Activated T-cell treated with anti-CD3 and anti-CD28 coated beads, Interleukin-2, amount 50 U/mL, for 4 hours (primary cell): ENCODE data around the gene CUX1. TPM values are rescaled to one million over a fixed set of nuclear protein-coding genes. Genes with fewer than 3 reads are reported as not detected.
"Not testable (repeated sequence)": the region's sequence is repeated elsewhere in the genome, so short reads cannot be mapped to it uniquely, and the experiment has no call there.

Experiments
- ATAC-seq, 2 donors: fragments of 200-7000 bp; cut with Tn5 transposase; one replicate each; pipeline ENCODE4 v1.10.0; 2021
- DNase-seq: peaks from one replicate; pipeline ENCODE4 v3.0.0-alpha.2; 2020
- H3K27me3 Mint-ChIP-seq: one replicate; pipeline ENCODE4 v1.8.0; 2021; ENCODE audit warnings: low read depth, mixed read lengths
- H3K36me3 Mint-ChIP-seq: one replicate; pipeline ENCODE4 v1.8.0; 2022; ENCODE audit warnings: mixed read lengths; ENCODE audit not compliant: insufficient read depth
- H3K4me1 Mint-ChIP-seq: one replicate; pipeline ENCODE4 v1.8.0; 2021; ENCODE audit warnings: low read depth, mixed read lengths
- H3K4me3 Mint-ChIP-seq: one replicate; pipeline ENCODE4 v1.8.0; 2021; ENCODE audit warnings: mild to moderate bottlenecking, moderate library complexity, mixed read lengths
- H3K9me3 Mint-ChIP-seq: one replicate; pipeline ENCODE4 v1.8.0; 2021; ENCODE audit warnings: mixed read lengths
- total RNA-seq, 3 donors: library from RNA; stranded (reverse); gene quantifications; one replicate each; pipeline ENCODE4 v1.2.1, GENCODE V29; 2021

CUX1 gene
- total RNA-seq, 3 donors from 2014 or later = 18.6 to 21.6 (median 20.7) TPM

DNA sequence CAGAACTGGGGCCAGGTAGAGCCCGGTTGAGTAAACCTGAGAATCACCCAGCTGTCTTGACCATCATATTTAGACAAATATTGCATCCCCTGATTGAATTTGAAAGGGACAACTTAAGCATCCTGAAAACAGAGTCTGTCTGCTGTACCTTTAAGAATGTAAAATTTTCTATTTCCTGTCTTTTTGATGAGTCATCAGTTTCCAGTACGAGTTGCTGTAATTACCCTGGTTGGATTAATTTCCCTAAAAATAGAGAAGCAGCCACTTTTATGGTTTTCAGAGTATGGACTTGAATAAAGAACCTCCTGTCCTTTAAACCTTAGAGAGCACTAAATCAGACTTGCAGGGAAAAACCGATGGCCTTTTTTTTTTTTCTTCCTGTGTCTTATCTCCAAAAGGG is 304.6 kb downstream of the CUX1 start:
- no peak for ATAC-seq
- no peaks in the 10 kb centered on the region for H3K27me3 Mint-ChIP-seq
- H3K9me3 Mint-ChIP-seq = no peaks in the 10 kb centered on the region
- no peak overlapping the region for H3K4me3 Mint-ChIP-seq
- no peak for DNase-seq
- H3K36me3 Mint-ChIP-seq = peaks cover 16% of the 10 kb centered on the region
- H3K4me1 Mint-ChIP-seq = peaks cover 11% of the 10 kb centered on the region

DNA sequence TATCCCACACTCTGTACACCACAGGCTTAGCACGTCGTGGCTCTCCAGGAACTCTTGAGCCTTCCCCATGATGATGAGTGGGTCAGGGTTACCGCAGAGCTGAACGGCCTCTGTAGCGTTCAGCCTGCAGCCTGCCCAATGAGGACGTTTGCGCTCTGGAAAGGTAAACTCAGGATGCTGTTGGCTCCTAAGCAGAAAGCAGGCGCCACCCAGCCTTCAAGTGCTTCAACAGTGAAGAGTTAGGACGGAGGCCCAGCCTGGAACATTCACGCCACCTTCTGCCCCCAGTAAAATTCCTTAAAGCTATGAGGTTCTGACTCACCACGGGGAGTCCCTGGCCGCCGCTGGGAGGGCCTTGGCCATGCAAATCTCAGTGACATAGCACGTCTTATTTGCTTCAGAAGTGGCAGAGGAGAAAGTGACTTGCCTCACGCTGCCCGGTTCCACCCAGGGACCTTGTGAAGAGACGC is 307.7 kb downstream of the CUX1 start:
- no peak overlapping the region for H3K4me3 Mint-ChIP-seq
- DNase-seq = no peak
- peaks cover 11% of the 10 kb centered on the region for H3K4me1 Mint-ChIP-seq
- no peaks in the 10 kb centered on the region for H3K9me3 Mint-ChIP-seq
- ATAC-seq = no peak
- no peaks in the 10 kb centered on the region for H3K27me3 Mint-ChIP-seq
- peaks cover 10% of the 10 kb centered on the region for H3K36me3 Mint-ChIP-seq

- ATAC-seq (no peak), DNase-seq (no peak)
- Mint-ChIP-seq H3K4me3 (no peak overlapping the region), H3K27me3 (no peaks in the 10 kb centered on the region), H3K36me3 (peaks cover 13% of the 10 kb centered on the region), H3K9me3 (no peaks in the 10 kb centered on the region), H3K4me1 (no peaks in the 10 kb centered on the region)
These were observed 310.9 kb downstream of the CUX1 start for GRCh38 chr7:102128303-102128702.

DNA sequence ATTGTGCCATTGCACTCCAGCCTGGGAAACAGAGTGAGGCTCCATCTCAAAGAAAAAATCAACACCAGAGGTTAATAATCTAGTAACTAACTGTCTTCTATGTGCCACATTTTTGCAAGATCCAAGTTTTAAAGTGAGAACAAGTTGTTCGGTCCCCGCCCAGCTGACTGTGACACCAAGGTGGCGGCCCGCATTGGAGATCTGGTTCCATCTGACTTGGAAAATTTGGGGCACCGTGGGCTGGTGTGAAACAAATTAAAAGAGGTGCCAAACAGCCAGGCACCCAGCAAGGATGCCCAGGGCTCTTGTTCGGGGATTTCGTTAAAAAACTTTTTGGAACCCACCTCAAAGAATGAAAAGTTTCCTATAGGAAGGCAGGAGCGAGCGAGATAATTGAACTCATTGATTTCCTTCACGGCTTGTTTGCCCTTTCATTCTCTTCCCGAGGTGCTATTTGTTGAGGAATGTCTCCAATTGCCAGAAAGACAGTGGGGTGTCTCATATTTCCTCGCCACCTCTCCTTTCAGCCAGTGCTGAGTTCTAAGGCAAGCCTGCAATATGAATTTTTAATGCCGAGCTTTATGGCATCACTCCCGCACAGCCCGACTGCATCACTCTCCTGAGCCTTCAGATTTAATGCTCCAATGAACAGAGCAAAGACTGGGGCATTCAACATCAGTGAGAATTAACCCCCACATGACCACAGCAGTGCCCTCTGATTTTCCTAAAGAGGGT is 312.4 kb downstream of the CUX1 start:
- ATAC-seq (no peak), DNase-seq (no peak)

GRCh38 chr7:102132209-102132752 is 314.9 kb downstream of the CUX1 start:
- no peak for DNase-seq
- H3K36me3 Mint-ChIP-seq = peaks cover 8% of the 10 kb centered on the region
- no peak overlapping the region for H3K4me3 Mint-ChIP-seq
- no peaks in the 10 kb centered on the region for H3K4me1 Mint-ChIP-seq
- no peak for ATAC-seq
- H3K9me3 Mint-ChIP-seq = no peaks in the 10 kb centered on the region
- H3K27me3 Mint-ChIP-seq = no peaks in the 10 kb centered on the region

More for the DNA sequence above, 312.4 kb downstream of the CUX1 start:
- H3K36me3 Mint-ChIP-seq = peaks cover 7% of the 10 kb centered on the region
- H3K27me3 Mint-ChIP-seq = no peaks in the 10 kb centered on the region
- H3K4me3 Mint-ChIP-seq = no peak overlapping the region
- H3K9me3 Mint-ChIP-seq = no peaks in the 10 kb centered on the region
- H3K4me1 Mint-ChIP-seq = no peaks in the 10 kb centered on the region

GRCh38 chr7:102138676-102139075 is 321.2 kb downstream of the CUX1 start:
- no peak overlapping the region for H3K4me3 Mint-ChIP-seq
- ATAC-seq = no peak
- no peaks in the 10 kb centered on the region for H3K9me3 Mint-ChIP-seq
- peaks cover 12% of the 10 kb centered on the region for H3K4me1 Mint-ChIP-seq
- DNase-seq = no peak
- peaks cover 4% of the 10 kb centered on the region for H3K36me3 Mint-ChIP-seq
- no peaks in the 10 kb centered on the region for H3K27me3 Mint-ChIP-seq

- Mint-ChIP-seq H3K9me3 (no peaks in the 10 kb centered on the region), H3K4me1 (peaks cover 12% of the 10 kb centered on the region), H3K27me3 (no peaks in the 10 kb centered on the region), H3K36me3 (peaks cover 4% of the 10 kb centered on the region), H3K4me3 (peak overlapping the region; percentile 37)
- ATAC-seq = no peak
- no peak for DNase-seq
These were observed 323.5 kb downstream of the CUX1 start for GRCh38 chr7:102140952-102141370.

GRCh38 chr7:102142433-102142832 is 325.0 kb downstream of the CUX1 start:
- peaks cover 12% of the 10 kb centered on the region for H3K4me1 Mint-ChIP-seq
- H3K27me3 Mint-ChIP-seq, DNase-seq, H3K4me3 Mint-ChIP-seq, ATAC-seq, H3K36me3 Mint-ChIP-seq, H3K9me3 Mint-ChIP-seq: not testable (repeated sequence)

- no peaks in the 10 kb centered on the region for H3K36me3 Mint-ChIP-seq
- peaks cover 2% of the 10 kb centered on the region for H3K4me1 Mint-ChIP-seq
- no peak for DNase-seq
- H3K27me3 Mint-ChIP-seq = no peaks in the 10 kb centered on the region
- ATAC-seq = no peak
- no peaks in the 10 kb centered on the region for H3K9me3 Mint-ChIP-seq
- no peak overlapping the region for H3K4me3 Mint-ChIP-seq
These were observed 328.7 kb downstream of the CUX1 start for GRCh38 chr7:102146122-102146521.

GRCh38 chr7:102147008-102147407 is 329.6 kb downstream of the CUX1 start:
- H3K9me3 Mint-ChIP-seq = no peaks in the 10 kb centered on the region
- DNase-seq (no peak), ATAC-seq (no peak)

DNA sequence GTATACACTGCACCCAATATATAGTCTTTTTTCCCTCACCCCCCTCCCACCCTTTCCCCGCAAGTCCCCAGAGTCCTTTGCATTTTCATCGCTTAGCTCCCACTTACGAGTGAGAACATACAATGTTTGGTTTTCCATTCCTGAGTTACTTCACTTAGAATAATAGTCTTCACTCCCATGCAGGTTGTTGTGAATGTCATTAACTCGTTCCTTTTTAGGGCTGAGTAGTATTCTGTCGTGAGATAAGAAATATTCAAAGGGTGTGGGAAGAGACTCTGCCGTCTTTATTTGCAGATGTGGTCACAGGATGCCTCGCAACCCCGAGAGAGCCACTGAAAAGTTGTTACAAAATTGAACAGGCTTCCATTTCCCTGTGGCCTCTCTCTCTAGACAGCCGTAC is 331.4 kb downstream of the CUX1 start:
- ATAC-seq (no peak), DNase-seq (no peak)
- Mint-ChIP-seq H3K36me3 (peaks cover 5% of the 10 kb centered on the region), H3K9me3 (no peaks in the 10 kb centered on the region), H3K27me3 (no peaks in the 10 kb centered on the region), H3K4me3 (no peak overlapping the region), H3K4me1 (no peaks in the 10 kb centered on the region)

More at GRCh38 chr7:102147008-102147407, 329.6 kb downstream of the CUX1 start:
- Mint-ChIP-seq H3K4me1 (no peaks in the 10 kb centered on the region), H3K36me3 (no peaks in the 10 kb centered on the region), H3K4me3 (no peak overlapping the region), H3K27me3 (no peaks in the 10 kb centered on the region)

DNA sequence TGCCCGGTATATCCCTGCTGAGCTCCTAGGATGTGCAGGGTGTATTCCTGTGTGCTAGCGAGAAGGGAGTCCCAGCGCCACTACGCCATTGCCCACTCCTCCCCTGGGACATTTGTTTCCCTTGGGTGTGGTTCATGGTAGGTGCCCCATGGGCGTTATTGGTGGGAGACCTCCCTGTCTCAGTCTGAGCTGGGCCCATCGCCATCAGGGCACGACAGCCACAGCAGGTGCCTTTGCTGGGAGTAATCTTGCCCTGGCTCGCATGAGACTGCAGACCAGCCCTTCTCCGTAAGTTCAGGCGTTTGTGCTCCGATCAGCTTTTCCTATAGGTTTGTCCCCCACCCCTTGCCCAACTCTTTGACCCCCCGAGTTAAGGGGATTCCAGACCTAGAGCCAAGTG is 332.0 kb downstream of the CUX1 start:
- no peak for DNase-seq
- H3K27me3 Mint-ChIP-seq = no peaks in the 10 kb centered on the region
- ATAC-seq = no peak
- no peaks in the 10 kb centered on the region for H3K4me1 Mint-ChIP-seq
- H3K9me3 Mint-ChIP-seq = no peaks in the 10 kb centered on the region
- no peak overlapping the region for H3K4me3 Mint-ChIP-seq
- peaks cover 5% of the 10 kb centered on the region for H3K36me3 Mint-ChIP-seq

DNA sequence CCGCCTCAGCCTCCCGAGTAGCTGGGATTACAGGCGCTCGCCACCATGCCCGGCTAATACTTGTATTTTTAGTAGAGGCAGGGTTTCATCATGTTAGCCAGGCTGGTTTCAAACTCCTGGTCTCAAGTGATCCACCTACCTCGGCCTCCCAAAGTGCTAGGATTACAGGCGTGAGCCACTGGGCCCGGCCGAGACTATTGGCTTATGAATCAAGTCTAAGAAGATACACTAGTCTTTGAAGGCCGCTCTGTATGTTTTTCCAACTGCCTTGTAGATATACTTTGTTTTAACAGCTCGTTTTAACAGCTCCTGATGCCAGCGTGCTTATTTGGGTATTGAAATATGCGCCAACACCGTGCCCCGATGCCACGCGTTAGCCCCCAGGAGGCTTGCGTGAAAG is 332.8 kb downstream of the CUX1 start:
- H3K36me3 Mint-ChIP-seq = peaks cover 5% of the 10 kb centered on the region
- H3K27me3 Mint-ChIP-seq = no peaks in the 10 kb centered on the region
- H3K4me1 Mint-ChIP-seq = no peaks in the 10 kb centered on the region
- no peak for ATAC-seq
- H3K9me3 Mint-ChIP-seq = no peaks in the 10 kb centered on the region
- H3K4me3 Mint-ChIP-seq = no peak overlapping the region
- DNase-seq = no peak

DNA sequence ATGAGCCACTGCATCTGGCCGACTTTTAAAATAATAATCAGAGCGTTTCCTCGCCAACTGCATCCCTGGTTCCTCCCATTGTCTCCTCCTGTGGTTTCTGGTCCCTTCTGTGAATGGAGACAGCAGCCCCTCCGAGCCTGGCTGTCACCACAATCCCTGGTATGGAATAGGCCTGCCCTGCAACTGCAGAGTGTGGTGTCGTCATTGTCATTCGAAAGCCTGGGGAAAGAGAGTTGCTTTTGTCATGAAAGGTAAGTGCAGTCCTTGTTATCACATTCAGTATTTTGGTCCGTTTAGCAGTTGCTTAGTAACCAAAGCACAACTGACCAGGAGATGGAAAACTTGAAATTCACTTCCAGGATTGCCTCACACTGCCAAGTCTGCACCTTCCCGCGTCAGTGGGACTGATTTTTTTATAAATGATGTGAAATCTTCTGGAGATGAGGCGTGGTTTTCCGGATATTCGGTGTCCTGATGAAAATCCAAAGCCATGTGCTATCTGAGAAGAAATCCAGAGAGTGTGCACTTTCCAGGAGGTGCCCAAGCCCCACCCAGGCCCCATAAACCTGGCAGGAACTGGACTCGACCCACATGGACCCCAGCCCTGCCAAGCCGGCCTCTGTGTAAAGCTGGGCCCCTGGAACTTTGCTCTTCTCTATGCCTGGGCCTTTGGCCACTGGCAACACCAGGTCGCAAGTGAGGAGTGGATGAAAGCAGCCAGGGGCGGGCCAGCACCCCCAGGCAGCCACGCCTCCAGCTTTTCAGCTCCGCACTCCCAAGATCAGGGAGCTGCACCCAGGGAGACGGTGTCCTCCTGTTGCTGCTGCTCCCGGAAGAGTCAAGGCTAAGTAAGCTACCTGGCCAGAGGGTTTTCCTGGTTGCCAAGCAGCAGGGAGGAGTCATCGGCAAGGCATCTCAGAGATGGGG is 335.5 kb downstream of the CUX1 start:
- H3K9me3 Mint-ChIP-seq = no peaks in the 10 kb centered on the region
- no peak for DNase-seq
- ATAC-seq = no peak
- no peaks in the 10 kb centered on the region for H3K27me3 Mint-ChIP-seq
- peaks cover 8% of the 10 kb centered on the region for H3K36me3 Mint-ChIP-seq
- no peak overlapping the region for H3K4me3 Mint-ChIP-seq
- H3K4me1 Mint-ChIP-seq = no peaks in the 10 kb centered on the region
